ENCODE data around the gene VASP. TPM values are rescaled to one million over a fixed set of nuclear protein-coding genes. Genes with fewer than 3 reads are reported as not detected.

VASP gene
- total and polyA plus RNA-seq, 2 donors (not counting 3 experiments of a cell fraction or from before 2014, with no cell fraction given): 94.3 to 154 TPM

DNA sequence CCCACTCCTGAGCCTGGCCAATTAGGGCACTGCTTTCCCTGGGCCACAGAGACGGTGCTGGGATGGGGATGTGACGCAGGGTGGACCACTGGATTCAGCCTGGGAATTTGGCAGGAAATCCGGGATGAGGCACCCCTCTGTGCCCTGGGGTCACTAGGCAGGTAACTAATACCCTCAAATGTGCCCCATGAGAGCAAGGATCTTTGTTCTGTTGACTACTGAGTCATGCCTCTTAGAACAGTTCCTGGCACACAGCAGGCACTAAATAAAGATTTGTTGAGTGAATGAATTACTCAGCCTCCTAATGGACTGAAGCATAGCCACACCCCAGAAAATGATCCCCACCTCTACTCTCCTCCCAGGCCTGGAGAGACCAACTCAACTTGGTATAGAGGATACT is 61.5 kb downstream of the VASP start:
- Histone ChIP-seq H4K20me1 (replicated peaks; ENCODE audit: control insufficient read depth, extremely low read depth, insufficient read depth, low read length) (no peaks in the 10 kb centered on the region), H3K4me1 (ENCODE audit: control insufficient read depth, extremely low read depth, insufficient read depth, low read length) (peaks cover 10% of the 10 kb centered on the region), H3K4me2 (ENCODE audit: insufficient read depth, low read length) (no peak overlapping the region), H3K27ac (ENCODE audit: insufficient read depth, low read depth, low read length) (peak overlapping the region; percentile 6), H3K9me1 (replicated peaks; ENCODE audit: control insufficient read depth, extremely low read depth, insufficient read depth, low read length) (no peaks in the 10 kb centered on the region), H3K9me3 (replicated peaks; ENCODE audit: control insufficient read depth, insufficient read depth, low read length) (no peaks in the 10 kb centered on the region), H3K79me2 (ENCODE audit: control insufficient read depth, insufficient read depth, low read length) (peaks cover 2% of the 10 kb centered on the region), H3K27me3 (ENCODE audit: control insufficient read depth in 2 of 2, insufficient read depth in 2 of 2, low read length in 2 of 2) (no peaks in the 10 kb centered on the region), H3K4me3 (replicated peaks in 1 of 3; ENCODE audit: insufficient read depth in 1 of 3, low read depth in 1 of 3, low read length in 3 of 3) (no peak overlapping the region), H3K9ac (replicated peaks; ENCODE audit: extremely low read depth, insufficient read depth, low read length) (no peak overlapping the region), H3K36me3 (ENCODE audit: control insufficient read depth in 2 of 2, extremely low read depth in 1 of 2, insufficient read depth in 2 of 2, low read length in 2 of 2) (no peaks in the 10 kb centered on the region), H2AFZ (ENCODE audit: low read depth, low read length) (no peak overlapping the region)
- no TSS peak for BruUV-seq (replicated peaks)
- dilution Hi-C loops (cut with MboI; ENCODE audit: extremely low pct_ligation_motif_present, low sequenced_read_pairs): no loop called here
- ChIA-PET POLR2A (no interaction called here), CTCF (interaction anchor here (1.9 kb wide), 2 partner anchors 10 to 73 kb away, joined by 7 to 12 read pairs; no protein-coding TSS in a partner anchor)
- FAIRE-seq (peak; percentile 79), DNase-seq (ENCODE audit: low read depth, low spot score) (peak; percentile 25)
- TF ChIP-seq POLR2AphosphoS5 (IDR thresholded peaks at IDR 0.05; ENCODE audit: insufficient read depth, low read depth, low read length) (no peak), FOS (IDR thresholded peaks at IDR 0.05; ENCODE audit: borderline replicate concordance, insufficient read depth, low read length) (peak; percentile 24), MYC (IDR thresholded peaks at IDR 0.05; ENCODE audit: low read depth, low read length) (no peak)
- intact Hi-C loops (cut with micrococcal nuclease): loop anchor here (1.0 kb wide), 1 partner anchor 74 kb away; no protein-coding TSS in a partner anchor

DNA sequence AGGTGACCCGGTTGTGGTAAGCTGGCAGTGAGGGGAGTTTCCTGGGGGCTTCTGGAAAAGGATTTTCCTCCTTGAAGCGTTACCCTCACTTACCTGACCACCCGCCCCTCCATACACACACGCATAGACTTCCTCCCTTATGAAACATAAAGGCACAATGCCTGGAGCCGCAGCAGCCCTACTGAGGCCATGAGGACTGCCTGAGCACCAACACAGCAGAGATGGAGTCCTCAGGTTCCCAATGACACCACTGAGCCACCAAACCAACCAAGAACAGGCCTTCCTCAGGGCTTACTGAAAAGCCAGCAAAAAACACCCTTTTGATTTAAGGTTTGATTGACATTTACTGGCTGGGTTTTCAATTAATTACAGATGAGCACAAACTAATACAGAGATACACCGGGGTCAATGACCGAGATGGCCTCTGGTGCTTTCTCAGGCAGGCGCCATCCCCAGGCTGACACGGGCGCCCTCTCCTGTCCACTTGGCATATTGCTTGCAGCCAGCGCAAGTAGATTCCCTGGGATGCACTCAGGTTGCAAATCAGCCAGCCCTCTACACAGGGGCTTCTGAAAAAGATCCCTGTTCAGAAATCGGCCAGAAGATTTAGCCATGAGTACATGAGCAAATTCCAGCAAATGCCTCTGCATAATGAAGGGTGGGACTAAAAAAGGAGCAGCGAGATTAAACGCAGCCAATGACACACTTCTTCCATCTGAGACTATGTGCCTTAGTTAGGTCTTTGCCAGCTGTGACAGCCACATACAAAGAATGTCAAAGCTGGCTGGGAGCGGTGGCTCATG is 62.5 kb downstream of the VASP start:
- dilution Hi-C loops (cut with MboI; ENCODE audit: extremely low pct_ligation_motif_present, low sequenced_read_pairs): no loop called here
- H3K4me2 ChIP-seq (ENCODE audit: insufficient read depth, low read length): no peak overlapping the region
- TF ChIP-seq POLR2AphosphoS5 (IDR thresholded peaks at IDR 0.05; ENCODE audit: insufficient read depth, low read depth, low read length): no peak
- TF ChIP-seq, protein P1, sequence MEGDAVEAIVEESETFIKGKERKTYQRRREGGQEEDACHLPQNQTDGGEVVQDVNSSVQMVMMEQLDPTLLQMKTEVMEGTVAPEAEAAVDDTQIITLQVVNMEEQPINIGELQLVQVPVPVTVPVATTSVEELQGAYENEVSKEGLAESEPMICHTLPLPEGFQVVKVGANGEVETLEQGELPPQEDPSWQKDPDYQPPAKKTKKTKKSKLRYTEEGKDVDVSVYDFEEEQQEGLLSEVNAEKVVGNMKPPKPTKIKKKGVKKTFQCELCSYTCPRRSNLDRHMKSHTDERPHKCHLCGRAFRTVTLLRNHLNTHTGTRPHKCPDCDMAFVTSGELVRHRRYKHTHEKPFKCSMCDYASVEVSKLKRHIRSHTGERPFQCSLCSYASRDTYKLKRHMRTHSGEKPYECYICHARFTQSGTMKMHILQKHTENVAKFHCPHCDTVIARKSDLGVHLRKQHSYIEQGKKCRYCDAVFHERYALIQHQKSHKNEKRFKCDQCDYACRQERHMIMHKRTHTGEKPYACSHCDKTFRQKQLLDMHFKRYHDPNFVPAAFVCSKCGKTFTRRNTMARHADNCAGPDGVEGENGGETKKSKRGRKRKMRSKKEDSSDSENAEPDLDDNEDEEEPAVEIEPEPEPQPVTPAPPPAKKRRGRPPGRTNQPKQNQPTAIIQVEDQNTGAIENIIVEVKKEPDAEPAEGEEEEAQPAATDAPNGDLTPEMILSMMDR (IDR thresholded peaks at IDR 0.05; ENCODE audit: extremely low read depth in 1 of 2, insufficient read depth in 1 of 2, low read depth in 1 of 2, low read length in 2 of 2): peak; percentile 65 to 78
- TF ChIP-seq, protein P2, sequence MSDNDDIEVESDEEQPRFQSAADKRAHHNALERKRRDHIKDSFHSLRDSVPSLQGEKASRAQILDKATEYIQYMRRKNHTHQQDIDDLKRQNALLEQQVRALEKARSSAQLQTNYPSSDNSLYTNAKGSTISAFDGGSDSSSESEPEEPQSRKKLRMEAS (IDR thresholded peaks at IDR 0.05; ENCODE audit: insufficient read depth, insufficient read length): no peak
- H3K4me1 ChIP-seq (ENCODE audit: control insufficient read depth, extremely low read depth, insufficient read depth, low read length): peaks cover 10% of the 10 kb centered on the region
- H3K4me3 ChIP-seq (replicated peaks in 1 of 3; ENCODE audit: insufficient read depth in 1 of 3, low read depth in 1 of 3, low read length in 3 of 3): no peak overlapping the region
- peak overlapping the region; percentile 19 for H3K27ac ChIP-seq (ENCODE audit: insufficient read depth, low read depth, low read length)
- BruUV-seq (replicated peaks): no TSS peak
- H3K9me1 ChIP-seq (replicated peaks; ENCODE audit: control insufficient read depth, extremely low read depth, insufficient read depth, low read length): no peaks in the 10 kb centered on the region
- DNase-seq (ENCODE audit: low read depth, low spot score) (peak; percentile 41), FAIRE-seq (peak; percentile 81)
- H4K20me1 ChIP-seq (replicated peaks; ENCODE audit: control insufficient read depth, extremely low read depth, insufficient read depth, low read length): no peaks in the 10 kb centered on the region
- intact Hi-C loops (cut with micrococcal nuclease): loop anchor here (1.0 kb wide), 2 partner anchors 47 to 72 kb away; no protein-coding TSS in a partner anchor
- H3K9me3 ChIP-seq (replicated peaks; ENCODE audit: control insufficient read depth, insufficient read depth, low read length): no peaks in the 10 kb centered on the region
- CTCF ChIA-PET: interaction anchor here (0.8 to 1.2 kb wide), 3 partner anchors 11 to 131 kb away, joined by 3 to 5 read pairs (median 3); no protein-coding TSS in a partner anchor
- H2AFZ ChIP-seq (ENCODE audit: low read depth, low read length): no peak overlapping the region
- no peaks in the 10 kb centered on the region for H3K36me3 ChIP-seq (ENCODE audit: control insufficient read depth in 2 of 2, extremely low read depth in 1 of 2, insufficient read depth in 2 of 2, low read length in 2 of 2)
- H3K27me3 ChIP-seq (ENCODE audit: control insufficient read depth in 2 of 2, insufficient read depth in 2 of 2, low read length in 2 of 2): no peaks in the 10 kb centered on the region
- H3K79me2 ChIP-seq (ENCODE audit: control insufficient read depth, insufficient read depth, low read length): peaks cover 2% of the 10 kb centered on the region
- POLR2A ChIA-PET: interaction anchor here (0.6 kb wide), 1 partner anchor 61 kb away, joined by 5 read pairs; no protein-coding TSS in a partner anchor
- no peak overlapping the region for H3K9ac ChIP-seq (replicated peaks; ENCODE audit: extremely low read depth, insufficient read depth, low read length)
